Renal pelvis (tissue), 4 donors: Measurements from ENCODE around the gene SUV39H2. TPM values are rescaled to one million over a fixed set of nuclear protein-coding genes. Genes with fewer than 3 reads are reported as not detected.
"Not testable (repeated sequence)": the region's sequence is repeated elsewhere in the genome, so short reads cannot be mapped to it uniquely, and the experiment has no call there.

Experiments used
- DNase-seq: peaks from one replicate; pipeline ENCODE4 v3.0.0-alpha.2; 2013
- polyA plus RNA-seq, 3 donors: library from polyadenylated mRNA; unstranded; fragments of 120-200 nt; gene quantifications; one replicate each; pipeline ENCODE4 v1.2.1, GENCODE V29; 2013; ENCODE audit not compliant: insufficient read length in 3 of 3

SUV39H2 gene
- polyA plus RNA-seq, 3 donors: 18.4 to 19.6 (median 18.9) TPM

- DNase-seq: no peak
Observed at GRCh38 chr10:14926061-14926470, 47.4 kb downstream of the SUV39H2 start.

GRCh38 chr10:14926722-14927416 is 48.2 kb downstream of the SUV39H2 start:
- no peak for DNase-seq

- DNase-seq: no peak
Observed at GRCh38 chr10:14930610-14931009, 51.9 kb downstream of the SUV39H2 start.

- no peak for DNase-seq
Observed at GRCh38 chr10:14936584-14936983, 57.9 kb downstream of the SUV39H2 start.

- not testable (repeated sequence) for DNase-seq
Observed at GRCh38 chr10:14938971-14939370, 60.3 kb downstream of the SUV39H2 start.

GRCh38 chr10:14942147-14942949 is 63.7 kb downstream of the SUV39H2 start:
- not testable (repeated sequence) for DNase-seq

DNA sequence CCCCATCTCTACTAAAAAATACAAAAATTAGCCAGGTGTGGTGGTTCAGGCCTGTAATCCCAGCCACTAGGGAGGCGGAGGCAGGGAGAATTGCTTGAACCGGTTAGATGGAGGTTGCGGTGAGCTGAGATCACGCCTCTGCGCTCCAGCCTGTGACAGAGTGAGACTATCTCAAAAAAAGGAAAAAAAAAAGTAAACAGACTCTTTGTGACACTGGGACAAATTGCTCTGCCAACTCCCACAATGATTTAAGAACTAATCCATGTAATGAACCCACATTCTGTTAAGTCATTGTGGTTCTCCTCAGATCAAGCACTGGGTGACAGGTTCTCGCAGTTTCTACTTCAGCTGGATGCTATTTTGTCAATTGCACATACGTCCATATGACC is 64.3 kb downstream of the SUV39H2 start:
- DNase-seq: not testable (repeated sequence)

DNA sequence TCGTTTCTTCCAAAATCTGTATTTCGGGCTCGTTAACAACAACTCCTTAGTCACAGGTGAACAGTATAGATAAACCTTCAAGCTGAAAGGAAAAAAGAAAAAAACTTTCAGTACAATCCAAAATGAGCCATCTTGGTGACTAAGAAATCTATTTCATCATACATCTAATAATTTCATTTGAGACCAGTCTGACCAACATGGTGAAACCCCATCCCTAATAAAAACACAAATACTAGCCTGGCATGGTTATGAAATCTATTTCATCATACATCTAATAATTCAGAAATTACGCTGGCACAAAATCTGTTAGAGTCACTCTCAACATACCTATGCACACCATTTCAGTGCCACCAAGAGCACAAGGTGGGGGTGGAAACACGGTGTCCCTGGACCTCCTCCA is 66.4 kb downstream of the SUV39H2 start:
- no peak for DNase-seq

DNA sequence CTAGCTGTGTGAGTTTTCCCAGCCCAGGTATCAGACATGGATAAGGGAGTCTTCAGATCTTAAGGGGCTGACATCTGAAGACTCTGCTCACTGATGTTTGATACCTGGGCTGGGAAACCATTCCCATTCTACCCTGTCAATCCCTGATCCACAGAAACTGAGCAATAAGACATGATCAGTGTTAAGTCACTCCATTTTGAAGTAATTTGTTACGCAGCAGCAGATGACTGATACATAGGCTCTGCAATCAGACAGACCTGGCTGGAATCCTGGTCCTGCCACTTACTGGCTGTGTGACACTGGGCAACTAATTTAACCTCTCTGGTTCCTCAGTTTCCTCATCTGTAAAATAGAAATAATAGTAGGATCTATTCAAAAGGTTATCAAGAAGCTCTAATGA is 68.6 kb downstream of the SUV39H2 start:
- no peak for DNase-seq

DNA sequence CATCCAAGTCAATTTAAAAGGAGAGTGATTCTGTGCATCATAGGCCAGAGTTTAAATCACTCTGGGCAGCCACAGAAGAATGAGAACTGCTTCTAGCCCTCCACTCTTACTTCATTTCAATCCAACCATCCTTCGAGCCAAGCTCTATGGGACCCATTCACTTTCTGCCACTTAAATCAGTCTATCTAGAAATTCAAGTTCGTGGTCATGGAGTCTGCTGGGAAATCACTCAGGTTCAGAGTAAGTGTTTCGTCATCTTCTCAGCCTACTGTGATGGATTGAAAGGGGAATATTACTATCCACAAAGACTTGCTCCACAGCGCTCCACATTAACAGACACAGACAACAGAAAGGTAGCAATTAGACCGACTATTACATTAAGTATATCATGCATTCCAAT is 70.6 kb downstream of the SUV39H2 start:
- no peak for DNase-seq

DNA sequence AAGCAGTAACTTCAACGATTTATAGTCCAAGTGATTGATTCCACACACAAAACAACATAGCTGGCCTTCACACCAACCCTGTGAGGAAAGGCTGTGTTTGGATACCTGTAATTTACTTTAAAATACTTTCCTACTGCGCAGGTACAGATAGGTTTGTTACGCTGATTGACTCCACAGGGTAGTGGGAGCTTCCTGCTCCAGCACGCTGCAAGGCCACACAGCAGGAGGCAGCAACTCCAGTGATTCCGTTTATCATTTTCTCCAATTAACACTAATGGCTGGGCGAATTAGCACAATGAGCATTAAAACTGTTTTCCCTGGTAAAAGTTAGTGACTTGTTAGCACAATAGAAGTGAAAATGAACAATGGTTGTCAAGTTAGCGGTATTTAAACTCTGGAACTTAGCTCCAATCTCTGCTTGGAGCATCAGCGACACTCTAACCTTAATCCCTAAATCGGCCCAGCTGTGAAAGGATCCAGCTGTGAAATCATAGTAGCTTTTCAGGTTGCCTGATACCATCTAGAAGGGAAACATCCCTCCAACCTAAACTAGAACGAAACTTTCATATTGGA is 74.3 kb downstream of the SUV39H2 start:
- no peak for DNase-seq

- peak; percentile 48 for DNase-seq
Observed at GRCh38 chr10:14953424-14954000, 74.8 kb downstream of the SUV39H2 start.

Other genes starting within 250 kb of the SUV39H2 start
- 100 to 1,000 TPM in 1 of 3 donors, 10 to 100 TPM in 2; 80.1 to 108 (median 96.5) TPM for gene FAM107B, start 104.0 kb upstream of the SUV39H2 start, polyA plus RNA-seq
- gene CDNF, start 40.8 kb upstream of the SUV39H2 start, polyA plus RNA-seq: 1 to 10 TPM; 2.0 to 5.1 (median 4.0) TPM
- 10 to 100 TPM; 17.4 to 24.5 (median 22.8) TPM for gene HSPA14, start 40.6 kb upstream of the SUV39H2 start, polyA plus RNA-seq
- gene MSANTD7, start 40.6 kb upstream of the SUV39H2 start, polyA plus RNA-seq: 10 to 100 TPM; 14.4 to 18.1 (median 17.8) TPM
- 10 to 100 TPM; 12.4 to 20.4 (median 17.7) TPM for gene DCLRE1C, start 75.2 kb downstream of the SUV39H2 start, polyA plus RNA-seq
- 1 to 10 TPM; 1.1 to 2.2 (median 1.5) TPM for gene MEIG1, start 80.5 kb downstream of the SUV39H2 start, polyA plus RNA-seq
- gene OLAH, start 165.1 kb downstream of the SUV39H2 start, polyA plus RNA-seq: 1 to 10 TPM in 1 of 3 donors, under 1 TPM in 2; 0.34 to 1.0 (median 0.68) TPM
- 1 to 10 TPM; 5.0 to 6.6 (median 6.0) TPM for gene ACBD7, start 209.9 kb downstream of the SUV39H2 start, polyA plus RNA-seq
- gene RPP38, start 218.5 kb downstream of the SUV39H2 start, polyA plus RNA-seq: 10 to 100 TPM; 27.4 to 32.8 (median 31.4) TPM